AG04450 (cell line): Measurements from ENCODE around the gene BMPR1B. TPM values are rescaled to one million over a fixed set of nuclear protein-coding genes. Genes with fewer than 3 reads are reported as not detected.
"Not testable (repeated sequence)": the region's sequence is repeated elsewhere in the genome, so short reads cannot be mapped to it uniquely, and the experiment has no call there.

Experiments
- CTCF ChIA-PET: fragments of 300-600, 350-600 bp; formaldehyde crosslinking; extraction: SDS; loops from one replicate; lab custom pipeline; 2022; ENCODE audit warnings: antibody characterized with exemption, inconsistent platforms; lab: Charles Lee
- POLR2A ChIA-PET: fragments of 350-600 bp; formaldehyde crosslinking; extraction: SDS; loops from one replicate; lab custom pipeline; 2021; ENCODE audit warnings: antibody characterized with exemption, inconsistent platforms; lab: Yijun Ruan, JAX
- DNase-seq: peaks from one replicate; pipeline ENCODE4 v3.0.0-alpha.2; 2011; ENCODE audit warnings: low read depth, low spot score
- H3K27ac ChIP-seq: one replicate; pipeline ENCODE4 v1.5.1; 2012; ENCODE audit warnings: low read depth, low read length, control low read depth
- H3K27me3 ChIP-seq: one replicate; pipeline ENCODE4 v1.6.0; 2012; ENCODE audit warnings: low read length; ENCODE audit not compliant: control insufficient read depth, insufficient read depth
- H3K4me3 ChIP-seq: 2 replicates; pipeline ENCODE4 v1.5.1; 2011; ENCODE audit warnings: mild to moderate bottlenecking, low read depth, low read length, control low read depth
- H3K9me3 ChIP-seq: 2 replicates; pipeline ENCODE4 v1.5.1; 2012; ENCODE audit warnings: low read length; ENCODE audit not compliant: control insufficient read depth, insufficient read depth
- polyA plus RNA-seq: library from polyadenylated mRNA; depleted of rRNA; stranded (reverse); fragments of >200 nt; gene quantifications from 2 replicates; pipeline ENCODE4 v1.2.3, GENCODE V29; 2011
- TF ChIP-seq, protein P1 (sequence below): IDR thresholded peaks from 2 replicates; pipeline ENCODE4 v1.5.1; 2011; ENCODE audit warnings: low read depth, low read length, control low read depth, inconsistent platforms

The BMPR1B gene
- polyA plus RNA-seq, 1 experiment = 0.42 TPM

DNA sequence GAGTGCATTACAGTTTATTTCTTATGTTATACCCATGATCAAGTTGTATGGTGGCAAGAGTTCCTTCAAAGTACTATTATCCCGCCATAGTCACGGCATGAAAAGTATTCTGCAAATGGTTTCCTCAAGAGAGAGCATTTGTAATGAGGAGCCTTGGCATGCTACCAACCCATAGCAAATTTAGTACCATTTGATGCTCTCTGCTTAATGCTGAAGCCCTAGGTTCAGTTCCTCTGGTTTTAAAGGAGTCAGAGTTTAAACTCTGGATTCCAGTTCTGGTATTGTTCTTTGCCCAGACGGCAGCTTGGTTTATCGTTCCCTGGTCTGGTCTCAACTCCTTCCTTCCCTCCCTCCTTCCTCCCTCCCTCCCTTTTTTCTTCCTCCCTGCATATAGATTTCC lies 371.3 kb downstream of the BMPR1B start:
- no peak overlapping the region for H3K27ac ChIP-seq
- no peak for DNase-seq
- TF ChIP-seq, protein P1, sequence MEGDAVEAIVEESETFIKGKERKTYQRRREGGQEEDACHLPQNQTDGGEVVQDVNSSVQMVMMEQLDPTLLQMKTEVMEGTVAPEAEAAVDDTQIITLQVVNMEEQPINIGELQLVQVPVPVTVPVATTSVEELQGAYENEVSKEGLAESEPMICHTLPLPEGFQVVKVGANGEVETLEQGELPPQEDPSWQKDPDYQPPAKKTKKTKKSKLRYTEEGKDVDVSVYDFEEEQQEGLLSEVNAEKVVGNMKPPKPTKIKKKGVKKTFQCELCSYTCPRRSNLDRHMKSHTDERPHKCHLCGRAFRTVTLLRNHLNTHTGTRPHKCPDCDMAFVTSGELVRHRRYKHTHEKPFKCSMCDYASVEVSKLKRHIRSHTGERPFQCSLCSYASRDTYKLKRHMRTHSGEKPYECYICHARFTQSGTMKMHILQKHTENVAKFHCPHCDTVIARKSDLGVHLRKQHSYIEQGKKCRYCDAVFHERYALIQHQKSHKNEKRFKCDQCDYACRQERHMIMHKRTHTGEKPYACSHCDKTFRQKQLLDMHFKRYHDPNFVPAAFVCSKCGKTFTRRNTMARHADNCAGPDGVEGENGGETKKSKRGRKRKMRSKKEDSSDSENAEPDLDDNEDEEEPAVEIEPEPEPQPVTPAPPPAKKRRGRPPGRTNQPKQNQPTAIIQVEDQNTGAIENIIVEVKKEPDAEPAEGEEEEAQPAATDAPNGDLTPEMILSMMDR = no peak
- CTCF ChIA-PET = interaction anchor here (0.9 to 1.7 kb wide), 3 partner anchors 22 to 503 kb away, joined by 3 to 8 read pairs (median 3); no protein-coding TSS in a partner anchor
- H3K27me3 ChIP-seq = no peaks in the 10 kb centered on the region
- no peaks in the 10 kb centered on the region for H3K9me3 ChIP-seq
- POLR2A ChIA-PET = no interaction called here
- no peak overlapping the region for H3K4me3 ChIP-seq

DNA sequence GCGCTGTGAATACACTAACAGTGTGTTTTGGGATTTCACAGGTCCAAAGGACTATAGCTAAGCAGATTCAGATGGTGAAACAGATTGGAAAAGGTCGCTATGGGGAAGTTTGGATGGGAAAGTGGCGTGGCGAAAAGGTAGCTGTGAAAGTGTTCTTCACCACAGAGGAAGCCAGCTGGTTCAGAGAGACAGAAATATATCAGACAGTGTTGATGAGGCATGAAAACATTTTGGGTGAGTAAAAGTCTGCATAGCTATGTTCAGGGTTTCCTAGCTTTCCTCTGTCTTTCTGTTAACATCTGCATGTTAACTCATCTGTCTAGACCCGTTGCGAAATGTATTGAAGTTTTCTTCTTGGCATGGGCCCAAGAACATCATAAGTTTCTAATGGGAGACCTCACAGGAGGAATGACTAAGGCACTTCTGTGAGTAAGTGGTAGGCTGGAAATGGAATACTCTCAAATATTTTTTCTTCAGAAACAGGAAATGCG lies 372.1 kb downstream of the BMPR1B start:
- Histone ChIP-seq H3K27me3 (no peaks in the 10 kb centered on the region), H3K4me3 (peak overlapping the region; percentile 18; the same call in 1 of the 2 replicates), H3K27ac (peak overlapping the region; percentile 39), H3K9me3 (no peaks in the 10 kb centered on the region)
- CTCF ChIA-PET = interaction anchor here (0.9 to 1.7 kb wide), 3 partner anchors 21 to 503 kb away, joined by 3 to 8 read pairs (median 3); no protein-coding TSS in a partner anchor
- TF ChIP-seq, protein P1 = no peak
- peak; percentile 96 for DNase-seq
- POLR2A ChIA-PET = no interaction called here

DNA sequence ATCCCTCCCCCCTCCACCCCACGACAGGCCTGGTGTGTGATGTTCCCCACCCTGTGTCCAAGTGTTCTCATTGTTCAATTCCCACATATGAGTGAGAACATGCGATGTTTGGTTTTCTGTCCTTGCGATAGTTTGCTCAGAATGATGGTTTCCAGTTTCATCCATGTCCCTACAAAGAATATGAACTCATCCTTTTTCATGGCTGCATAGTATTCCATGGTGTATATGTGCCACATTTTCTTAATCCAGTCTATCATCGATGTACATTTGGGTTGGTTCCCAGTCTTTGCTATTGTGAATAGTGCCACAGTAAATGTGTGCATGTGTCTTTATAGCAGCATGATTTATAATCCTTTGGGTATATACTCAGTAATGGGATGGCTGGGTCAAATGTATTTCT lies 376.3 kb downstream of the BMPR1B start:
- CTCF ChIA-PET, H3K27me3 ChIP-seq, H3K4me3 ChIP-seq, H3K27ac ChIP-seq, DNase-seq, H3K9me3 ChIP-seq, POLR2A ChIA-PET: not testable (repeated sequence)

DNA sequence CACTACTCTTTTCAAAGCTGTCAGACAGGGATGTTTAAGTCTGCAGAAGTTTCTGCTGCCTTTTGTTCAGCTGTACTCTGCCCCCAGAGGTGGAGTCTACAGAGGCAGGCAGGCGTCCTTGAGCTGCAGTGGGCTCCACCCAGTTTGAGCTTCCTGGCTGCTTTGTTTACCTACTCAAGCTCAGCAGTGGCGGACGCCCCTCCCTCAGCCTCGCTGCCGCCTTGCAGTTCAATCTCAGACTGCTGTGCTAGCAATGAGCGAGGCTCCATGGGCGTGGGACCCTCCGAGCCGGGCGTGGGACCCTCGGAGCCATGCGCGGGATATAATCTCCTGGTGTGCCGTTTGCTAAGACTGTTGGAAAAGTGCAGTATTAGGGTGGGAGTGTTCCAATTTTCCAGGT lies 381.7 kb downstream of the BMPR1B start:
- CTCF ChIA-PET, H3K9me3 ChIP-seq, H3K4me3 ChIP-seq, H3K27me3 ChIP-seq, DNase-seq, H3K27ac ChIP-seq, POLR2A ChIA-PET: not testable (repeated sequence)

DNA sequence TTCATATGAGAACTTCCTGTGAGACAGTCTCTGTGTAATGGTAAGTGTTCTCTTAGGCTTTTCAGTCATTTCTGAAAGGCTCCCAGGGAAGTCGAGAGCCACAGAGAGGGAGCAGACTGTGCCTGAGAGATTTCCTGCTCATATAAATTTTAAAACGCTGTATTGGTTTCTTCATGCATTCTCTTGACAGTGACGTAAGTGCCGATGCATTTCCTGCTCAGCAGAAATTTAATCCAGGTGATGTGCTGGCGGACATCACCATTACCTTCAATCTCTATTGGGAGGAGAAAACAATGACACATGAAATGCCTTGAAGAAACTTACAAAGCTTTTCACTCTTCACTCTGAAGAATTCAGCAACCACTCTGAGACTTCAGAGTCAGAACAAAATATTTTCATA lies 383.6 kb downstream of the BMPR1B start:
- H3K9me3 ChIP-seq = peaks cover 5% of the 10 kb centered on the region
- no peaks in the 10 kb centered on the region for H3K27me3 ChIP-seq
- TF ChIP-seq, protein P1 = no peak
- no peak overlapping the region for H3K27ac ChIP-seq
- H3K4me3 ChIP-seq = no peak overlapping the region
- ChIA-PET CTCF (interaction anchor here (1.0 to 1.1 kb wide), 2 partner anchors 11 to 16 kb away, joined by 3 to 4 read pairs; no protein-coding TSS in a partner anchor), POLR2A (no interaction called here)
- DNase-seq = no peak

DNA sequence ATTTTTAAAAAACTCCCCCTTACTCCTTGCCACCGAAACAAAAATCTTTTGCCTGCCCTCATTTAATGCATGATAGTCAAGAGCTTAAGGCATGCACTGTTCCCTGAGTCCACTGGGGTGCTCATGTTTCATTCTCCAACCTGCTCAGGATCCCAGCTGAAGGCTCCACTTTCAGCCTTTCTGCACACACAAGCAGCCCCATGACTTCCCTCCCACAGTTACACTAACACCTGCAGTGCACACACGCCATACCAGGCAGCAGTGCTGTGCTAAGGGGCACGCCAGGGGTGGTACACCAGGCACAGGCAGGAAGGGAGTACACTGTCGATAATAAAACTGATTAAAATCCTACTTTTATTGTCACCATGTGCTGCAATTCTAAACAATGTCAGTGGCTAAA lies 385.2 kb downstream of the BMPR1B start:
- TF ChIP-seq, protein P1 = no peak
- POLR2A ChIA-PET = no interaction called here
- Histone ChIP-seq H3K4me3 (no peak overlapping the region), H3K27me3 (no peaks in the 10 kb centered on the region), H3K9me3 (peaks cover 5% of the 10 kb centered on the region), H3K27ac (no peak overlapping the region)
- DNase-seq = no peak
- CTCF ChIA-PET = interaction anchor here (0.5 to 1.5 kb wide), 3 partner anchors 13 to 524 kb away, joined by 3 to 10 read pairs (median 4); no protein-coding TSS in a partner anchor
